KMS-11 (cell line): Measurements from ENCODE around the gene COMP.

Source experiments
- H2AFZ ChIP-seq: fragments of 200-600 bp; sonication (generic); 2 replicates; pipeline ENCODE4 v1.6.1; 2016; ENCODE audit warnings: antibody characterized with exemption, mixed run types, low read depth
- H3K27ac ChIP-seq: fragments of 200-600 bp; sonication (generic); 2 replicates; pipeline ENCODE4 v1.6.1; 2016; ENCODE audit warnings: mild to moderate bottlenecking, mixed run types
- H3K27me3 ChIP-seq: fragments of 200-600 bp; sonication (generic); 2 replicates; pipeline ENCODE4 v1.6.1; 2017; ENCODE audit warnings: mild to moderate bottlenecking, low read depth, mixed run types, moderate library complexity; ENCODE audit not compliant: insufficient read depth
- H3K36me3 ChIP-seq: fragments of 200-600 bp; sonication (generic); 2 replicates; pipeline ENCODE4 v1.6.1; 2017; ENCODE audit warnings: mild to moderate bottlenecking, mixed run types; ENCODE audit not compliant: insufficient read depth
- H3K4me1 ChIP-seq: fragments of 200-600 bp; sonication (generic); 2 replicates; pipeline ENCODE4 v1.6.1; 2016; ENCODE audit warnings: mild to moderate bottlenecking, low read depth, mixed run types; ENCODE audit not compliant: poor library complexity, severe bottlenecking
- H3K4me2 ChIP-seq: fragments of 200-600 bp; sonication (generic); 2 replicates; pipeline ENCODE4 v1.7.0; 2016; ENCODE audit warnings: mild to moderate bottlenecking, mixed run types
- H3K4me3 ChIP-seq: fragments of 200-600 bp; sonication (generic); IDR thresholded peaks from 2 replicates; pipeline ENCODE4 v1.6.1; 2017; ENCODE audit warnings: low read depth, low read length, mixed read lengths; ENCODE audit not compliant: insufficient read depth
- H3K79me2 ChIP-seq: fragments of 200-600 bp; sonication (generic); 2 replicates; pipeline ENCODE4 v1.6.1; 2016; ENCODE audit warnings: low read depth, mixed run types; ENCODE audit not compliant: insufficient read depth
- H3K9ac ChIP-seq: fragments of 200-600 bp; sonication (generic); 2 replicates; pipeline ENCODE4 v1.6.1; 2016; ENCODE audit warnings: mild to moderate bottlenecking, mixed run types
- H4K20me1 ChIP-seq: fragments of 200-600 bp; sonication (generic); 2 replicates; pipeline ENCODE4 v1.6.1; 2016; ENCODE audit warnings: mild to moderate bottlenecking, mixed run types; ENCODE audit not compliant: insufficient read depth
- TF ChIP-seq, protein P1 (sequence below): fragments of 200-600 bp; sonication (generic); conservative IDR thresholded peaks from 2 replicates; pipeline ENCODE4 v1.6.1; 2017; ENCODE audit warnings: low read depth, mild to moderate bottlenecking, antibody characterized with exemption, low read length, moderate library complexity, mixed read lengths

Gene COMP

DNA sequence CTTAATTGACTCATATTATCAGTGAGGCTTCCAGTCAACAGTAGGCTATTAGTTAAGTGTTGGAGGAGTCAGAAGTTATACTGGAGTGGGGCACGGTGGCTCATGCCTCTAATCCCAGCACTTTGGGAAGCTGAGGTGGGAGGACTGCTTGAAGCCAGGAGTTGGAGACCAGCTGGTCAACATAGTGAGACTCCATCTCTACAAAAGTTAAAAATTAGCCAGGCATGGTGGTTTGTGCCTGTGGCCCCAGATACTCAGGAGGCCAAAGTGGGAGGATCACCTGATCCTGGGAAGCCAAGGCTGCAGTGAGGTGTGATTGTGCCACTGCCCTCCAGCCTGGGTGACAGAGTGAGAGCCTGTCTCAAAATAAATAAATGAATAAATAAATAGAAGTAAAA is 53.2 kb downstream of the COMP start:
- Histone ChIP-seq H3K9ac (no peak overlapping the region), H3K79me2 (no peaks in the 10 kb centered on the region), H3K4me2 (no peak overlapping the region), H4K20me1 (no peaks in the 10 kb centered on the region), H3K27ac (no peak overlapping the region), H3K36me3 (no peaks in the 10 kb centered on the region), H3K4me3 (no peak overlapping the region), H3K27me3 (no peaks in the 10 kb centered on the region), H2AFZ (no peak overlapping the region), H3K4me1 (no peaks in the 10 kb centered on the region)
- TF ChIP-seq, protein P1, sequence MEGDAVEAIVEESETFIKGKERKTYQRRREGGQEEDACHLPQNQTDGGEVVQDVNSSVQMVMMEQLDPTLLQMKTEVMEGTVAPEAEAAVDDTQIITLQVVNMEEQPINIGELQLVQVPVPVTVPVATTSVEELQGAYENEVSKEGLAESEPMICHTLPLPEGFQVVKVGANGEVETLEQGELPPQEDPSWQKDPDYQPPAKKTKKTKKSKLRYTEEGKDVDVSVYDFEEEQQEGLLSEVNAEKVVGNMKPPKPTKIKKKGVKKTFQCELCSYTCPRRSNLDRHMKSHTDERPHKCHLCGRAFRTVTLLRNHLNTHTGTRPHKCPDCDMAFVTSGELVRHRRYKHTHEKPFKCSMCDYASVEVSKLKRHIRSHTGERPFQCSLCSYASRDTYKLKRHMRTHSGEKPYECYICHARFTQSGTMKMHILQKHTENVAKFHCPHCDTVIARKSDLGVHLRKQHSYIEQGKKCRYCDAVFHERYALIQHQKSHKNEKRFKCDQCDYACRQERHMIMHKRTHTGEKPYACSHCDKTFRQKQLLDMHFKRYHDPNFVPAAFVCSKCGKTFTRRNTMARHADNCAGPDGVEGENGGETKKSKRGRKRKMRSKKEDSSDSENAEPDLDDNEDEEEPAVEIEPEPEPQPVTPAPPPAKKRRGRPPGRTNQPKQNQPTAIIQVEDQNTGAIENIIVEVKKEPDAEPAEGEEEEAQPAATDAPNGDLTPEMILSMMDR, result no peak

DNA sequence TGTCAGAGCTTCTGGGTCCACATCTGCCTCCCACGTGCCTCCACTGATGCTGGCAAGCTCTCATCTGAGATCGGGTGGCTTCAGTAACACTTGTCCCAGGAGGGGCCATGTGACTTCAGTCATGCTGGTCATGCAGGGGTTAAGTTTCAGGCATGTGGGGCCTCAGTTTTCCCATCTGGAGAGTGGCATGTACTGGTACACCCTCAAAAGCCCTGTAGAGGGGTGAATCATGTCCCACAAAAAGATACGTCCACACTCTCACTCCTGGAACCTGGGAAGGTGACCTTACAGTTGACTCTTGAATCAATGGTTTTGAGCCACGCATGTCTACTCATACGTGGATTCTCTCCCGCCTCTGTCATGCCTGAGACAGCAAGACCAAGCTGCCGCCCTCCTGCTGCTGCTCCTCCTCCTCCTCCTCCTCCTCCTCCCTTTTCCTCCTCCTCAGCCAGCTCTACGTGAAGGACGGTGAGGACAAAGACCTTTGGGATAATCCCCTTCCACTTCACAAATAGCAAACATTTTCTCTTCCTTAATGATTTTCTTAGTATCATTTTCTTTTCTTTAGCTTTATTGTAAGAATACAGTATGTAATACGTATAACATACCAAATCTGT is 53.7 kb downstream of the COMP start:
- H3K9ac ChIP-seq, result no peak overlapping the region
- no peak overlapping the region for H3K4me2 ChIP-seq
- H3K4me3 ChIP-seq, result no peak overlapping the region
- H3K79me2 ChIP-seq, result no peaks in the 10 kb centered on the region
- TF ChIP-seq, protein P1, result no peak
- H3K4me1 ChIP-seq, result no peaks in the 10 kb centered on the region
- no peak overlapping the region for H2AFZ ChIP-seq
- no peaks in the 10 kb centered on the region for H4K20me1 ChIP-seq
- H3K27ac ChIP-seq, result no peak overlapping the region
- H3K27me3 ChIP-seq, result no peaks in the 10 kb centered on the region
- H3K36me3 ChIP-seq, result no peaks in the 10 kb centered on the region

DNA sequence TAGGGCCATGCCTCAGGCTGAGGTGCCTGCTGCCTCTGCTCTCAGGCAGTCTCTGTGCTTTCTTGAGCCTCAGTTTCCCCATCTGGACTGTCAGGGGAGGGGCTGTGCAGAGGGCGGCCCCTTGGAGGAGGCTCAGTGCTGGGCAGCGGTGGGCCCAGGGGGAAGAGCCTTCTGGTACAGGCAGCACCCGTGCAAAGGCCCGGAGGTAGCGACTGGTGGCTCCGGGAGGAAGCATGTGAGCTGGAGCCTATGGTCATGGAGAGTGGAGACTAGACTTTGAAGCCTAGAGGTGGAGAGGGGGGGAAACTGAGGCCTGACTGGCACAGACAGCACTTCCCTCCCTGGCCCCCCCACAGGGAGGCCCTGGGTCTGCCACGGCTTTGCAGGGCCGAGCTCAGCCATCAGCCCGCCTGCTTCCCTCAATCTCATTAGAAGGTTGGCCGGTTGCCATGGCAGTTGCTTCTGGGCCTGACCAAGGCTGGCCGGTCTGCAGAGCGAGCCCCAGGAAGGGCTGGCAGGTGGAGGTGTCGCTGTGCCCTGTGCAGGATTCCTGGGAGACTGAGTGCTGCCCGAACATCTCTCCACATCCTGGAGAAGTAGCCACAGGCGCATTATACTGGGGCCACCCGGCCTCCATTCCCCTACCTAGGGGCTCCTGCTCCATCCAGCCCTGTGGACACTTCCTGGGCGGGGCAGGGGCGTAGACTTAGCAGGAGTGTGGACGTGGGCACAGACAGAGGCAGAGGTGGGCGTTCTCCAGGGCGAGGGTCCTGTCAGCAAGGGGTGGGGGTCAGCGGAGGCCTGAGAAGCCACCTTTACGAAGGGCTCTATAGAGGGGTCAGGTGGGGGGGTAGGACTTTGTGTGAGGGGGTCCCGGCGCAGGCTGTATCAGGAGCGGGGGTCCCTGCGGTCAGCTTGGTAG is 54.4 kb downstream of the COMP start:
- no peaks in the 10 kb centered on the region for H3K36me3 ChIP-seq
- no peaks in the 10 kb centered on the region for H4K20me1 ChIP-seq
- H2AFZ ChIP-seq, result no peak overlapping the region
- no peaks in the 10 kb centered on the region for H3K4me1 ChIP-seq
- no peak overlapping the region for H3K4me3 ChIP-seq
- H3K27me3 ChIP-seq, result no peaks in the 10 kb centered on the region
- no peak overlapping the region for H3K9ac ChIP-seq
- H3K79me2 ChIP-seq, result no peaks in the 10 kb centered on the region
- H3K4me2 ChIP-seq, result no peak overlapping the region
- no peak overlapping the region for H3K27ac ChIP-seq
- TF ChIP-seq, protein P1, result no peak

DNA sequence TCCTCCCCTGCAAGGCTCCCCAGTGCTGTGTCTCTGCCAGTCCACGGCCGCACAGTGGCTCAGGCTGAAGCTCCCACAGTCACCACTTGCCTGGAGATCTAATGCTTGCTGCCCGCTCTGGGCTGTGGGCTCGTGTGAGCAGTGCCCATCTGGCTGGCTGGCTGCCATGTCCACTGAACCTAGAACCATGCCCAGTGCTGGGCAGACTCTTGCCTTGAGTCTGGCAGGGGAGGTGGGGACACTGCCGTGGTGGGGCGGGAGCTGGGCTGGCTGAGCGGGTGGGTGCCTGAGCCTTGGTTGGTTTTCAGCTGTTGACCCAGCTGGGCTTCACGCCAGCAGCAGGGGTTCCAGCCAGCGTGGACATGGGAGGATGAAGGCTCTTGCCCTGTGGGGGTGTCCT is 55.4 kb downstream of the COMP start:
- Histone ChIP-seq H3K36me3 (no peaks in the 10 kb centered on the region), H3K27me3 (no peaks in the 10 kb centered on the region), H3K9ac (no peak overlapping the region), H4K20me1 (no peaks in the 10 kb centered on the region), H3K27ac (no peak overlapping the region), H2AFZ (no peak overlapping the region), H3K4me3 (no peak overlapping the region), H3K4me2 (no peak overlapping the region), H3K4me1 (no peaks in the 10 kb centered on the region), H3K79me2 (no peaks in the 10 kb centered on the region)
- TF ChIP-seq, protein P1, result no peak
